IMR-90 (cell line): ENCODE results near the gene TMEM8B.

Experiments
- BHLHE40 ChIP-seq: fragments of 150-350 bp; IDR thresholded peaks from 2 replicates; pipeline ENCODE4 v1.6.1; 2016; ENCODE audit warnings: mild to moderate bottlenecking, low read depth, low read length
- CTCF ChIP-seq: conservative IDR thresholded peaks from 2 replicates; pipeline ENCODE4 v1.5.1; 2012; ENCODE audit warnings: mild to moderate bottlenecking, low read depth, low read length, improper control_type of control experiment
- MAFK ChIP-seq: IDR thresholded peaks from 2 replicates; pipeline ENCODE4 v1.6.1; 2012; ENCODE audit warnings: low read depth, low read length, improper control_type of control experiment
- POLR2A ChIP-seq: IDR thresholded peaks from 2 replicates; pipeline ENCODE4 v1.6.1; 2012; ENCODE audit warnings: mild to moderate bottlenecking, low read depth, low read length
- RAD21 ChIP-seq: IDR thresholded peaks from 2 replicates; pipeline ENCODE4 v1.6.1; 2012; ENCODE audit warnings: low read length, improper control_type of control experiment
- USF2 ChIP-seq: fragments of 150-350 bp; IDR thresholded peaks from 2 replicates; pipeline ENCODE4 v1.6.1; 2017; ENCODE audit warnings: mild to moderate bottlenecking, antibody characterized with exemption, low read length, low read depth

- TF ChIP-seq MAFK (no peak), CTCF (no peak), BHLHE40 (no peak), POLR2A (no peak), RAD21 (no peak), USF2 (no peak)
Observed at GRCh38 chr9:35862328-35862727, 33.3 kb downstream of the TMEM8B start.
